GM23248 (cell line): ENCODE measurements around the gene LMO7.

ENCODE experiments used
- EZH2 ChIP-seq: fragments of 200-600 bp; sonication (generic); IDR thresholded peaks from 2 replicates; pipeline ENCODE4 v1.6.1; 2018; ENCODE audit warnings: antibody characterized with exemption, mild to moderate bottlenecking; ENCODE audit not compliant: insufficient read depth, poor library complexity, severe bottlenecking
- EZH2phosphoT487 ChIP-seq: fragments of 200-600 bp; sonication (generic); IDR thresholded peaks from 2 replicates; pipeline ENCODE4 v1.6.1; 2018; ENCODE audit warnings: antibody characterized with exemption, moderate library complexity, mild to moderate bottlenecking, low read depth; ENCODE audit not compliant: insufficient read depth

DNA sequence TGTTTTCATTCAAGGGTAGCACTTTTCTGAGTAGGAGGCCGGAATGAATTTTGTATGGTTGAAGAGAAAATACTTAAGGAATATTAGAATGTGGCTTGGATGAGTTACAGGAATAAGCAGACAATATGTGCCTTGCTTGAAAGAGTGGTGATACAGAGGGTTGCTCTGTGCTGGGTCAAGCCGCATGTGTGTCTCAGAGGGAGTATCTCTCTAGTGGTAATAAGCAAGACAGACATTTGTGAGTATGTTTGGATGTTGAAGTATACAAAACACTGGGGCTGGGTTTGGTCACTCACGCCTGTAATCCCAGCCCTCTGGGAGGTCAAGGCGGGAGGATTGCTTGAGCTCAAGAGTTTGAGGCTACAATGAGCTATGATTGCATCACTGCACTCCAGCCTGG is 103.9 kb downstream of the LMO7 start:
- no peak for TF ChIP-seq EZH2
- TF ChIP-seq EZH2phosphoT487: no peak
